ENCODE measurements around the gene DNAJC16.

The DNAJC16 gene

GRCh38 chr1:15620902-15621682 is 94.4 kb downstream of the DNAJC16 start:
- DNase-seq (ENCODE audit: low read depth): no peak

- DNase-seq (ENCODE audit: low read depth): no peak
Measured at GRCh38 chr1:15621975-15622374, 95.3 kb downstream of the DNAJC16 start.

GRCh38 chr1:15622712-15623373 is 96.2 kb downstream of the DNAJC16 start:
- no peak for DNase-seq (ENCODE audit: low read depth)

- DNase-seq (ENCODE audit: low read depth): no peak
Measured at GRCh38 chr1:15623435-15623834, 96.8 kb downstream of the DNAJC16 start.

- no peak for DNase-seq (ENCODE audit: low read depth)
Measured at GRCh38 chr1:15624133-15624714, 97.6 kb downstream of the DNAJC16 start.

- no peak for DNase-seq (ENCODE audit: low read depth)
Measured at GRCh38 chr1:15625056-15625917, 98.6 kb downstream of the DNAJC16 start.

Measured in CMK (cell line).